Suprapubic skin (tissue), 4 donors: ENCODE data around the gene GFPT1. TPM values are rescaled to one million over a fixed set of nuclear protein-coding genes. Genes with fewer than 3 reads are reported as not detected.

Experiments
- DNase-seq, 2 donors: peaks; one replicate each; pipeline ENCODE4 v3.0.0-alpha.2; 2019; ENCODE audit warnings: low spot score in 2 of 2
- H3K27ac ChIP-seq: fragments of 200-600 bp; sonication (generic); one replicate; pipeline ENCODE4 v1.5.1; 2019
- H3K27me3 ChIP-seq: fragments of 200-600 bp; sonication (generic); one replicate; pipeline ENCODE4 v1.5.1; 2019
- H3K36me3 ChIP-seq: fragments of 200-600 bp; sonication (generic); one replicate; pipeline ENCODE4 v1.5.1; 2019
- H3K4me1 ChIP-seq: fragments of 200-600 bp; sonication (generic); one replicate; pipeline ENCODE4 v1.5.1; 2019
- H3K4me3 ChIP-seq: fragments of 200-600 bp; sonication (generic); one replicate; pipeline ENCODE4 v1.5.1; 2019; ENCODE audit warnings: mild to moderate bottlenecking
- H3K9me3 ChIP-seq: fragments of 200-600 bp; sonication (generic); one replicate; pipeline ENCODE4 v1.5.1; 2019
- EP300 ChIP-seq: sonication (generic); formaldehyde crosslinking; IDR thresholded peaks from one replicate; pipeline ENCODE4 v1.6.1; 2017; ENCODE audit warnings: antibody characterized with exemption
- POLR2A ChIP-seq, 2 donors: fragments of 450-650 bp; IDR thresholded peaks; one replicate each; pipeline ENCODE4 v1.6.1; 2017; ENCODE audit warnings: antibody characterized with exemption in 2 of 2, mild to moderate bottlenecking in 2 of 2, moderate library complexity in 2 of 2
- POLR2AphosphoS5 ChIP-seq, 3 donors: sonication (generic); formaldehyde crosslinking; IDR thresholded peaks; one replicate each; pipeline ENCODE4 v1.6.1; 2017; ENCODE audit warnings: antibody characterized with exemption in 3 of 3
- WGBS: methylation state at CpG from one replicate; pipeline ENCODE4 v1.1.5; 2018; 5-methylcytosine and 5-hydroxymethylcytosine counted together
- total RNA-seq, 4 donors: library from RNA; depleted of rRNA; stranded (reverse); fragments of >200 nt; gene quantifications; one replicate each; pipeline ENCODE4 v1.1.0, GENCODE V29; 2016
- TF ChIP-seq, protein P1 (sequence below), 2 donors: fragments of 200-600 bp in 1 of 2; fragments of 450-650 bp in 1 of 2; sonication (generic) in 1 of 2; IDR thresholded peaks; one replicate each; pipeline ENCODE4 v1.5.1; 2016 to 2019; ENCODE audit warnings: antibody characterized with exemption in 2 of 2, mild to moderate bottlenecking in 1 of 2, moderate library complexity in 1 of 2

Gene GFPT1
- total RNA-seq, 4 donors from 2014 or later = 10.0 to 17.0 (median 12.7) TPM

DNA sequence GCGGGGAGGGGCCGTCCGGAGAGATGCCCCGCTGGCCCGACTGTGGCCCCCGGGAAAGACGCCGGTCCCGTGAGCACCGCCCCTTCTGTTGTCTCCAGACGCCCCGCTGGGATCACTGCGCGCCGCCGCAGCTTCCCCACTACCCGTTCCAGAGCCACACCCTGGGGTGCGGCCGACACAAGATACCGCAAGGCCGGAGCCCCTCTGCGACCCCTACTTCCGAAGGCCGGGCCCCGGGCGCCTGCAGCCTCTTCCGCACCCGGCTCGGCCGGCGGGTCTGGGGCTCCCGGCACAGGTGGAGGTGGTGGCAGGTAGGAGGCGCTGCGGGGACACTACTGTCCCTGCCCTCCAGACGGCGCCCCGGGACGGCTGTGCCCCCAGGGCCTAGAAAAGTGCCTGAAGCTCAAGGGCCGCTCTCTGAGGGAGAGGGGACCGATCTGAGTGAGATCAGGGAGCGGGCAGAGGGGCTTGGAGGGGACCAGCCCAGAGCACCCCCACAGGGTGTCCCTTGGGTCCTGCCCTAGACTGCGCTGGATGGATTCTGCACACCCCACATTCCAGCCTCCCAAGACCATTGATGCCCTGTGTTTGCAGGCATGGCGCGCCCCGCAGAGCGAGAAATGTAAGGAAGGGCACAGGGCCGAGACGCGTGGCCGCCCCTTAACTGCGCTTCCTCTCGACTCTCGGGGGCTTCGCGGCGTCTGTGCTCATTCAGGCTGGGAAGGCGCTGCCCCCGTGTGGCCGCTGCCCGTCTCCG, 80.0 kb downstream of the GFPT1 start:
- peak; percentile 90 to 92 for DNase-seq
- H3K9me3 ChIP-seq = no peaks in the 10 kb centered on the region
- under 1% methylated on average over 21 of the region's 61 CpGs for WGBS
- TF ChIP-seq EP300 = no peak
- TF ChIP-seq, protein P1, sequence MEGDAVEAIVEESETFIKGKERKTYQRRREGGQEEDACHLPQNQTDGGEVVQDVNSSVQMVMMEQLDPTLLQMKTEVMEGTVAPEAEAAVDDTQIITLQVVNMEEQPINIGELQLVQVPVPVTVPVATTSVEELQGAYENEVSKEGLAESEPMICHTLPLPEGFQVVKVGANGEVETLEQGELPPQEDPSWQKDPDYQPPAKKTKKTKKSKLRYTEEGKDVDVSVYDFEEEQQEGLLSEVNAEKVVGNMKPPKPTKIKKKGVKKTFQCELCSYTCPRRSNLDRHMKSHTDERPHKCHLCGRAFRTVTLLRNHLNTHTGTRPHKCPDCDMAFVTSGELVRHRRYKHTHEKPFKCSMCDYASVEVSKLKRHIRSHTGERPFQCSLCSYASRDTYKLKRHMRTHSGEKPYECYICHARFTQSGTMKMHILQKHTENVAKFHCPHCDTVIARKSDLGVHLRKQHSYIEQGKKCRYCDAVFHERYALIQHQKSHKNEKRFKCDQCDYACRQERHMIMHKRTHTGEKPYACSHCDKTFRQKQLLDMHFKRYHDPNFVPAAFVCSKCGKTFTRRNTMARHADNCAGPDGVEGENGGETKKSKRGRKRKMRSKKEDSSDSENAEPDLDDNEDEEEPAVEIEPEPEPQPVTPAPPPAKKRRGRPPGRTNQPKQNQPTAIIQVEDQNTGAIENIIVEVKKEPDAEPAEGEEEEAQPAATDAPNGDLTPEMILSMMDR (IDR thresholded peaks at IDR 0.05) = peak; percentile 35 to 84
- TF ChIP-seq POLR2AphosphoS5 (IDR thresholded peaks at IDR 0.05) = peak in 2 of 3 donors; percentile 20 to 36
- H3K27ac ChIP-seq = peak overlapping the region; percentile 84
- H3K36me3 ChIP-seq = no peaks in the 10 kb centered on the region
- no peaks in the 10 kb centered on the region for H3K27me3 ChIP-seq
- peaks cover 51% of the 10 kb centered on the region for H3K4me1 ChIP-seq
- H3K4me3 ChIP-seq = peak overlapping the region; percentile 61

DNA sequence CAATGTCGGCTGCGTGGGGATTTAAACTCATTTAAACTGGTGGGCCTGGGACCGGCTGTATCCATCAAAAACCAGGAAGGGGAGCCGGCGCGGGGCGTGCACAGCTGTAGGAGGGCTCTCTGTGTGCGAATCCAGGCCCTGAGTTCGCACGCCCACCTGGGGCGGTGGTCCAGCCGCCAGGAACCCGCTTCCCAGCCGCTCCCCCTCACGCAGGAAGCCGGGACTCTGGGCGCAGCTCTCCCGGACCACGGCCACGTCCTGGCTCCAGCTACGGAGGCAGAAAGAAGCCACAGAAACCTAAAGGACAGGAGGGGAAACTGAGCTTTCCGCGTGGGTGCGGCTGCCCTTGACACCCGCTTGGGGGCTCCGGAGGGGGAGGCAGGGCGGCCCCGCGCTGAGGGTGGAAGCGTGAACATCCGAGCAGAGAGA, 80.6 kb downstream of the GFPT1 start:
- peak overlapping the region; percentile 61 for H3K4me3 ChIP-seq
- H3K27ac ChIP-seq = peak overlapping the region; percentile 84
- H3K27me3 ChIP-seq = no peaks in the 10 kb centered on the region
- no peaks in the 10 kb centered on the region for H3K9me3 ChIP-seq
- no peak for DNase-seq
- H3K4me1 ChIP-seq = peaks cover 51% of the 10 kb centered on the region
- WGBS = 0% methylated on average over 16 of the region's 31 CpGs
- H3K36me3 ChIP-seq = no peaks in the 10 kb centered on the region
- TF ChIP-seq POLR2AphosphoS5 (IDR thresholded peaks at IDR 0.05) (no peak), EP300 (no peak), POLR2A (IDR thresholded peaks at IDR 0.05) (no peak)
- TF ChIP-seq, protein P1 (IDR thresholded peaks at IDR 0.05) = no peak

DNA sequence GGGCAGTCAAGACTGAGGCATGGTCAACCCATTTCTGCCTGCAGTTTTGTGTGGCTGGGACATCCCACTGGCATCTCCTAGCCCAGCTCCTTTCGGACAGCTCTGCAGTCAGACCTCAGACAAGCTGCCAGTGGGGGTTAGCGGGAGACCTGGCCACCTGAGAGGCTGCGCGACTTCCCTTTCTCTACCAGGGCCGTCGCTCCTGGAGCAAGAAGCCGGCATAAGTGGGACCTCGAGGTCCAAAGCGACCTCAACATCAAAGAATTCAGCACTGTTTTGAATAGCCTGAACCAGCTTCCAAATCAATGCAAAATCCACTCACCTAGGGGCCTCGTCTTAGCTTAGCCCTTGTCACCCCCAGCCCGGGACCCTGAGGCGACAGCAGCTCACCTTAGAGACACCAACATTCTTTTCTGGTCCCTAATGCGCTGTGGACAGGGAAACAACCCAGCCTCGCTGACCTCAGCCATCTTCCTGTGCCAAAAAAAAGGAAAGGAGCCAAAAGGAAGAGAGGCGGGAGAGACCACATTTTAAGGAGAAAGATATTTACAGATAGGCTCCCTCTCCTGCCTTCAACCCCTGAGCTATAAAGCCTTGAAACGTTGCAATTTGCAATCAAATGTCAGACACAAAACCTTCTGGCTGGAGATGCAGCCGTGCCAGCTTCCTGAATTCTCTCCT, 81.2 kb downstream of the GFPT1 start:
- DNase-seq = no peak
- no peak for TF ChIP-seq POLR2A (IDR thresholded peaks at IDR 0.05)
- no peak for TF ChIP-seq EP300
- TF ChIP-seq POLR2AphosphoS5 (IDR thresholded peaks at IDR 0.05) = no peak
- TF ChIP-seq, protein P1 (IDR thresholded peaks at IDR 0.05) = no peak
- peak overlapping the region; percentile 61 for H3K4me3 ChIP-seq
- 48% methylated on average over 16 of the region's 17 CpGs for WGBS
- peak overlapping the region; percentile 84 for H3K27ac ChIP-seq
- H3K9me3 ChIP-seq = no peaks in the 10 kb centered on the region
- no peaks in the 10 kb centered on the region for H3K36me3 ChIP-seq
- no peaks in the 10 kb centered on the region for H3K27me3 ChIP-seq
- peaks cover 51% of the 10 kb centered on the region for H3K4me1 ChIP-seq

DNA sequence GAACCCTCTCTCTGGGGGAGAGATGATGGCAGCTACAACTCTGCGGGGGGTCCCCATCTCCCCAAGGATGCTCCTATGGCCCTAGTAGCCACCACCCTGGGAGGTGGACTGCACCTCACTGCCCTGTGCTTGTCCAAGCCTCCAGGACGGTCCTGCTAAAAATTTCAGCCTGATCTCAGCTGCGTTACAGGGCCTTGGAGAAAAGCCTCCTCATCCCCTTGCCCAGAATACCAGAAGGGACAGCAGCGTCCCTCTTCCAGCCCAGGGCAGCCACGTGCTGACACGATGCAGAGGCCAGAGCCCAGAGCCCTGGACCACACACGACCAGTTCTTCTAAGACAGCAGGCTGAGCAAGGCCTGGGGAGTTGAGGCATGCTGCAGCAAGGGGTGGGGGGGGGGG, 81.9 kb downstream of the GFPT1 start:
- TF ChIP-seq, protein P1 (IDR thresholded peaks at IDR 0.05) = no peak
- TF ChIP-seq POLR2A (IDR thresholded peaks at IDR 0.05) = no peak
- no peak for TF ChIP-seq POLR2AphosphoS5 (IDR thresholded peaks at IDR 0.05)
- TF ChIP-seq EP300 = no peak
- no peaks in the 10 kb centered on the region for H3K9me3 ChIP-seq
- no peaks in the 10 kb centered on the region for H3K27me3 ChIP-seq
- H3K4me3 ChIP-seq = no peak overlapping the region
- DNase-seq = no peak
- 78% methylated on average over 2 of the region's 7 CpGs for WGBS
- peaks cover 46% of the 10 kb centered on the region for H3K4me1 ChIP-seq
- no peak overlapping the region for H3K27ac ChIP-seq
- H3K36me3 ChIP-seq = no peaks in the 10 kb centered on the region

DNA sequence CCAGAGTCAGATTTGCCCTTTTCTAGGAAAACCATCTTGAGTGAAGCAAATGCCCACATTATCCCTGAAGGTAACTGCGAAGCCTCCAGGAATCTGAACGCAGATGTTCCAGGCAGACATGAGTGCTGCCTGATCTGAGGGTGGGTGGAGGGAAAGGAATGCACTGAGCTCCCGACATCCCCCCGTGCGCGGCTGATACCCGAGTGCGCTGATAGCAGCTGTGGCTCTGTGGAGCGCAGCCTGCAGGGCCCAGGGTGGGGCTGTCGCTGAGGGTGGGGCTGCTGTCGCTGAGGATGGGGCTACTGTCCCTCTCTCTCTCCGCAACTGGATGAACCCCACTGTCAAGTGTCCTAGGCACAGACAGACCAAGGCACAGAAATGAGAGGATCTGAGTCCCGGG, 82.4 kb downstream of the GFPT1 start:
- H3K27me3 ChIP-seq = no peaks in the 10 kb centered on the region
- H3K4me1 ChIP-seq = peaks cover 41% of the 10 kb centered on the region
- no peak for DNase-seq
- no peak overlapping the region for H3K4me3 ChIP-seq
- WGBS = 80% methylated on average over 12 of the region's 13 CpGs
- no peaks in the 10 kb centered on the region for H3K36me3 ChIP-seq
- TF ChIP-seq, protein P1 (IDR thresholded peaks at IDR 0.05) = no peak
- no peak overlapping the region for H3K27ac ChIP-seq
- no peaks in the 10 kb centered on the region for H3K9me3 ChIP-seq
